ENCODE measurements around the gene DLGAP1. TPM values are rescaled to one million over a fixed set of nuclear protein-coding genes. Genes with fewer than 3 reads are reported as not detected.

The DLGAP1 gene
- total and polyA plus RNA-seq, 2 of the 13 experiments (the other 11 are each of a cell fraction or from before 2014, with no cell fraction given): 0.01 TPM; not detected in 1

GRCh38 chr18:4241090-4241617 lies 214.0 kb downstream of the DLGAP1 start:
- Histone ChIP-seq H3K27me3 (ENCODE audit: control insufficient read depth in 1 of 2, insufficient read depth in 2 of 2, low read length in 2 of 2) (peaks cover 1 to 2% of the 10 kb centered on the region in 2 experiments; a peak in 1 of 5 replicates), H3K79me2 (ENCODE audit: insufficient read depth, low read length) (no peaks in the 10 kb centered on the region), H4K20me1 (ENCODE audit: insufficient read depth, low read length) (no peaks in the 10 kb centered on the region), H3K4me2 (ENCODE audit: low read depth, low read length) (no peak overlapping the region), H3K4me1 (ENCODE audit: insufficient read depth, low read length) (no peaks in the 10 kb centered on the region), H3K36me3 (replicated peaks in 1 of 2; ENCODE audit: control insufficient read depth in 1 of 2, insufficient read depth in 2 of 2, low read length in 2 of 2) (no peaks in the 10 kb centered on the region), H3K27ac (ENCODE audit: extremely low read length, insufficient read depth, low read length) (no peak overlapping the region), H3K9me3 (ENCODE audit: low read length) (no peaks in the 10 kb centered on the region), H2AFZ (ENCODE audit: low read length) (no peak overlapping the region), H3K4me3 (replicated peaks in 1 of 3; ENCODE audit: insufficient read depth in 1 of 3, low read depth in 2 of 3, low read length in 3 of 3) (no peak overlapping the region), H3K9ac (ENCODE audit: insufficient read depth, low read depth, low read length) (no peak overlapping the region)
- no peak for ATAC-seq
- 5% methylated on average over 6 of the region's 6 CpGs for WGBS (ENCODE audit: low lambda C conversion rate)
- BruUV-seq (replicated peaks): no TSS peak
- intact Hi-C loops (cut with micrococcal nuclease; ENCODE audit: unreplicated experiment) (no loop called here), in situ Hi-C loops (cut with HindIII; ENCODE audit: extremely low pct_ligation_motif_present, low pct_unique_long_range_greater_than_20kb) (no loop called here)
- TF ChIP-seq KDM1A (CRISPR knock-in tag; IDR thresholded peaks at IDR 0.05) (no peak), FOSL1 (CRISPR knock-in tag; IDR thresholded peaks at IDR 0.05; ENCODE audit: borderline replicate concordance) (no peak), ZNF317 (CRISPR knock-in tag; IDR thresholded peaks at IDR 0.05) (no peak), EHMT2 (IDR thresholded peaks at IDR 0.05; ENCODE audit: borderline replicate concordance, low read depth, low read length) (no peak), SIN3A (IDR thresholded peaks at IDR 0.05; ENCODE audit: borderline replicate concordance, low read depth, low read length) (no peak), ZNF10 (CRISPR knock-in tag; IDR thresholded peaks at IDR 0.05; ENCODE audit: borderline replicate concordance, low read depth) (no peak)
- TF ChIP-seq, protein P1, sequence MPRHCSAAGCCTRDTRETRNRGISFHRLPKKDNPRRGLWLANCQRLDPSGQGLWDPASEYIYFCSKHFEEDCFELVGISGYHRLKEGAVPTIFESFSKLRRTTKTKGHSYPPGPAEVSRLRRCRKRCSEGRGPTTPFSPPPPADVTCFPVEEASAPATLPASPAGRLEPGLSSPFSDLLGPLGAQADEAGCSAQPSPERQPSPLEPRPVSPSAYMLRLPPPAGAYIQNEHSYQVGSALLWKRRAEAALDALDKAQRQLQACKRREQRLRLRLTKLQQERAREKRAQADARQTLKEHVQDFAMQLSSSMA (CRISPR knock-in tag; IDR thresholded peaks at IDR 0.05): no peak
- ChIA-PET CTCF (ENCODE audit: low intra/inter-chr PET ratio, low total read pairs) (no interaction called here), POLR2A (no interaction called here)
- FAIRE-seq: no peak
- DNase-seq (ENCODE audit: low spot score): no peak

DNA sequence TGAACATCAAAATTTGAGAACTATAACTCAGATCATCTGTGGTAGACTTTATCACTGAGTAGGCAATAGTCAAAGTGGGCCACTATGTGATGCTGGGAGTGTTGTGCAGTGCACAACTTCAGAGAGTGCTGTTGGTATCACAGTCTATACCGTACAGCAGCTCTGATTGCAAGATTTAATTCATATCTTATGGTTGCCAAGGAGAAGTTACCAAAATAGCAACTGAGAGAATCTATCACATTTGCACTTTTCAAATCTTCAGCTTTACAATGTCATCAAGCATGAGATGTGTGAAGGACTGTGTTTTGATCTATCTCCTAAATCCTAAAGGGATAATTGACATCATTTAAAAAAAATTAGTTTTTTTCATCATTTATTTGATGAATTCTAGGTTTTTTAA lies 216.1 kb downstream of the DLGAP1 start:
- DNase-seq (ENCODE audit: low spot score): no peak
- Histone ChIP-seq H3K36me3 (replicated peaks in 1 of 2; ENCODE audit: control insufficient read depth in 1 of 2, insufficient read depth in 2 of 2, low read length in 2 of 2) (no peaks in the 10 kb centered on the region), H3K9ac (ENCODE audit: insufficient read depth, low read depth, low read length) (no peak overlapping the region), H3K4me2 (ENCODE audit: low read depth, low read length) (no peak overlapping the region), H3K79me2 (ENCODE audit: insufficient read depth, low read length) (no peaks in the 10 kb centered on the region), H3K27me3 (ENCODE audit: control insufficient read depth in 1 of 2, insufficient read depth in 2 of 2, low read length in 2 of 2) (peaks cover 1 to 2% of the 10 kb centered on the region in 2 experiments; a peak in 1 of 5 replicates), H4K20me1 (ENCODE audit: insufficient read depth, low read length) (no peaks in the 10 kb centered on the region), H3K27ac (ENCODE audit: extremely low read length, insufficient read depth, low read length) (no peak overlapping the region), H3K4me3 (replicated peaks in 1 of 3; ENCODE audit: insufficient read depth in 1 of 3, low read depth in 2 of 3, low read length in 3 of 3) (no peak overlapping the region), H3K4me1 (ENCODE audit: insufficient read depth, low read length) (no peaks in the 10 kb centered on the region), H3K9me3 (ENCODE audit: low read length) (no peaks in the 10 kb centered on the region), H2AFZ (ENCODE audit: low read length) (no peak overlapping the region)
- in situ Hi-C loops (cut with HindIII; ENCODE audit: extremely low pct_ligation_motif_present, low pct_unique_long_range_greater_than_20kb) (no loop called here), intact Hi-C loops (cut with micrococcal nuclease; ENCODE audit: unreplicated experiment) (no loop called here)
- BruUV-seq (replicated peaks): no TSS peak
- no peak for FAIRE-seq
- ChIA-PET POLR2A (no interaction called here), CTCF (ENCODE audit: low intra/inter-chr PET ratio, low total read pairs) (no interaction called here)
- 0% methylated on average over 1 of the region's 1 CpG for WGBS (ENCODE audit: low lambda C conversion rate)
- ATAC-seq: no peak
- no peak for TF ChIP-seq NONO (IDR thresholded peaks at IDR 0.05)
- TF ChIP-seq NONO (CRISPR knock-in tag; conservative IDR thresholded peaks at IDR 0.05): no peak
- TF ChIP-seq U2AF2 (IDR thresholded peaks at IDR 0.05; ENCODE audit: low read depth, low read length): no peak
- TF ChIP-seq, protein P2, sequence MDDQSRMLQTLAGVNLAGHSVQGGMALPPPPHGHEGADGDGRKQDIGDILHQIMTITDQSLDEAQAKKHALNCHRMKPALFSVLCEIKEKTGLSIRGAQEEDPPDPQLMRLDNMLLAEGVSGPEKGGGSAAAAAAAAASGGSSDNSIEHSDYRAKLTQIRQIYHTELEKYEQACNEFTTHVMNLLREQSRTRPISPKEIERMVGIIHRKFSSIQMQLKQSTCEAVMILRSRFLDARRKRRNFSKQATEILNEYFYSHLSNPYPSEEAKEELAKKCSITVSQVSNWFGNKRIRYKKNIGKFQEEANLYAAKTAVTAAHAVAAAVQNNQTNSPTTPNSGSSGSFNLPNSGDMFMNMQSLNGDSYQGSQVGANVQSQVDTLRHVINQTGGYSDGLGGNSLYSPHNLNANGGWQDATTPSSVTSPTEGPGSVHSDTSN (CRISPR knock-in tag; IDR thresholded peaks at IDR 0.05; ENCODE audit: borderline replicate concordance): no peak
- no peak for TF ChIP-seq PPARG (CRISPR knock-in tag; conservative IDR thresholded peaks at IDR 0.05)
- TF ChIP-seq TCF12 (IDR thresholded peaks at IDR 0.05): no peak
- no peak for TF ChIP-seq TCF12 (CRISPR knock-in tag; IDR thresholded peaks at IDR 0.05)
- no peak for TF ChIP-seq ZNF776 (CRISPR knock-in tag; IDR thresholded peaks at IDR 0.05)
- no peak for TF ChIP-seq NRL (CRISPR knock-in tag; IDR thresholded peaks at IDR 0.05; ENCODE audit: borderline replicate concordance)
- TF ChIP-seq ZSCAN20 (CRISPR knock-in tag; IDR thresholded peaks at IDR 0.05; ENCODE audit: borderline replicate concordance): no peak
- TF ChIP-seq SRSF1 (optimal IDR thresholded peaks at IDR 0.05; ENCODE audit: low read depth, low read length): no peak
- TF ChIP-seq MIER3 (CRISPR knock-in tag; IDR thresholded peaks at IDR 0.05; ENCODE audit: borderline replicate concordance): no peak
- no peak for TF ChIP-seq ZNF292 (CRISPR knock-in tag; IDR thresholded peaks at IDR 0.05; ENCODE audit: borderline replicate concordance, low read depth)

Data from HepG2 (cell line).